Urinary bladder (tissue), 4 donors: ENCODE results near the gene TMCO5A. TPM values are rescaled to one million over a fixed set of nuclear protein-coding genes. Genes with fewer than 3 reads are reported as not detected.
"Not testable (repeated sequence)": the region's sequence is repeated elsewhere in the genome, so short reads cannot be mapped to it uniquely, and the experiment has no call there.

ENCODE experiments used
- DNase-seq: peaks from one replicate; pipeline ENCODE4 v3.0.0-alpha.2; 2015; ENCODE audit errors: extremely low spot score
- H3K27ac ChIP-seq: one replicate; pipeline ENCODE4 v1.5.1; 2013; ENCODE audit warnings: low read depth, mild to moderate bottlenecking, moderate library complexity
- H3K36me3 ChIP-seq: one replicate; pipeline ENCODE4 v1.6.1; 2013; ENCODE audit warnings: mild to moderate bottlenecking, moderate library complexity; ENCODE audit not compliant: insufficient read depth
- H3K4me1 ChIP-seq: one replicate; pipeline ENCODE4 v1.6.1; 2013; ENCODE audit warnings: mild to moderate bottlenecking, moderate library complexity; ENCODE audit not compliant: insufficient read depth
- H3K4me3 ChIP-seq: one replicate; pipeline ENCODE4 v1.5.1; 2013; ENCODE audit warnings: low read depth, low read length
- WGBS: extraction: QIAGEN DNeasy Blood & Tissue Kit; methylation state at CpG from one replicate; pipeline ENCODE4 v1.1.7; 2013; 5-methylcytosine and 5-hydroxymethylcytosine counted together
- polyA plus RNA-seq: library from polyadenylated mRNA; stranded (reverse); fragments of 200-250 nt; gene quantifications from one replicate; pipeline ENCODE4 v1.2.3, GENCODE V29; 2013
- total RNA-seq: library from RNA; depleted of rRNA; stranded (reverse); fragments of >200 nt; gene quantifications from one replicate; pipeline ENCODE4 v1.2.3, GENCODE V29; 2014
- donor health status: healthy with polysubstance abuse.
- donor health status: healthy.

The TMCO5A gene
- total and polyA plus RNA-seq, 2 donors, result not detected

DNA sequence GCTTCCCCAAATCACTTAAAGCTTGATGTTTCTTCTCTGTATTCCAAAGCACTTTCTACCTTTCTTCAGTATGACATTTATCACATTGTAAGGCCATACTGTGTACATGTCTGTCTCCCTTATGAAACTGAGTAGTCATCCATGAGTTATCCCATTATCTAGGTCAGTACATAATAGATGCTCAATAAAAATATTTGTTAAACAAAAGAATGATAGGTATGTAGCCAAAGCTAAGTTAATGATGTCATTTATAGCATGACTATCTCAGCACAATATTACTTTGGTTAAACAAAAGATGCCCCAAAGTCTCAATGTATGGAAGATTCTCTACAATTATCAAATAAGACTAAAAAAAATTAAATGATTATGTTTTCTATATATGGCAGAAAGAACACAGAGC lies 3.1 kb upstream of the TMCO5A start:
- Histone ChIP-seq H3K4me3 (no peak overlapping the region), H3K27ac (no peak overlapping the region), H3K36me3 (no peaks in the 10 kb centered on the region), H3K4me1 (no peaks in the 10 kb centered on the region)
- DNase-seq, result no peak

DNA sequence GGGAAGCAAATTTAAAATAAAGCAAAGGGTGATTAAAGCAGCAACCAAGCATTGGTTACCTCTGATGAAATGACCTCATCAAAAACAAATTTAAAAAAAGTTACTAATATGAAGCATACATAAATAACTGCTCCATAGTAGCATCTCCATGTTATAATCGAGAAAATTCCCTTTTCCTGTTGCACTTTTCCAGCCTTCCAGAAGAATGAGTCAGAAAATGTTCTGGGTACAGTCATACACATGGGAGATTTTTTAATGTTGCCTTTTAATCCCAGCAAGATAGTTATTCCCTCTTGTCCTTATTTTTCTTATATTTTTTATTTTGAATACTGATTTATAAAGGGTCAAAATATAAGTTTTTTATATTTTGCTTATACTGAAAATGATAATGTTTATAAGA lies 2.6 kb upstream of the TMCO5A start:
- Histone ChIP-seq H3K4me1 (no peaks in the 10 kb centered on the region), H3K4me3 (no peak overlapping the region), H3K36me3 (no peaks in the 10 kb centered on the region), H3K27ac (no peak overlapping the region)
- 43% methylated on average over 1 of the region's 1 CpG for WGBS
- no peak for DNase-seq

DNA sequence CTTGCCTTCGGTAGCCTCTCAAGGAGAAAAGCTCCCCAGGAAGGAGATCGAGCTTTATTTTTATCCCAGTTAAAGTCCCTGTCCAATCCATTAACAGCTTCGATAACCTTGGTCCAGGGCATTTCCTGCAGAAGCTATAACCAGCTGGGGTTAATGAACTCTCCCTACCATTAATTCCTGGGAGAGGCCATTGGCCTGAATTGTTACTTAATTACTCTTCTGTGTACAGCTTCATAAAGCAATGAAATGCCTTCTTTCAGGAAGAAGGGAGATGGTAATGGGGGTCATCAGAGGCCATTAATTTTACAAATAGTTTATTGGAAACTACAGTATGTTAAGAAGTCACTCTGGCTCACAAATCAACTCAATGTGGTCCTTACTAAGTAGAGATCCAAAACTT lies 1.9 kb upstream of the TMCO5A start:
- no peak for DNase-seq
- no peaks in the 10 kb centered on the region for H3K4me1 ChIP-seq
- 59% methylated on average over 3 of the region's 3 CpGs for WGBS
- H3K27ac ChIP-seq, result no peak overlapping the region
- H3K36me3 ChIP-seq, result no peaks in the 10 kb centered on the region
- no peak overlapping the region for H3K4me3 ChIP-seq

DNA sequence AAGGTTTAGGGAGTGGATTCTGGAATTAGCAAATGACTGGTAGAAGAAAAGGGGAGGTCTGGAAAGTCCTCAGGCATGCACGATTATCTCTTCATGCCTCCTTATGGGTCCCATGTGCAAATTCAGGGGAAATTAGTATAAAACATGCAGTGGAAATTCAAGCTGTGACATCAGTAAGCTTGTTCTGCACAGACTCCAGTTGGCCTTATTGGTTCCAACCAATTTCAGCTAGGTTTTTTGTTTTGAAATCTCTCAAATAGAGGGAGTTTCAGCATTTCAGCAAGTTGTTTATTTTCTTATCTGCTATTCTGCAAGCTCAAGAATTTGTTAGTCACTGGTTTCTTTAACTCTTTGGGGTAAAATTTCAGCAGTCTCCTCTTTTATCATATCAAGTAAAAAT lies 774 bp upstream of the TMCO5A start:
- WGBS, result 22% methylated on average over 1 of the region's 1 CpG
- H3K4me3 ChIP-seq, result no peak overlapping the region
- DNase-seq, result no peak
- H3K4me1 ChIP-seq, result no peaks in the 10 kb centered on the region
- no peak overlapping the region for H3K27ac ChIP-seq
- no peaks in the 10 kb centered on the region for H3K36me3 ChIP-seq

DNA sequence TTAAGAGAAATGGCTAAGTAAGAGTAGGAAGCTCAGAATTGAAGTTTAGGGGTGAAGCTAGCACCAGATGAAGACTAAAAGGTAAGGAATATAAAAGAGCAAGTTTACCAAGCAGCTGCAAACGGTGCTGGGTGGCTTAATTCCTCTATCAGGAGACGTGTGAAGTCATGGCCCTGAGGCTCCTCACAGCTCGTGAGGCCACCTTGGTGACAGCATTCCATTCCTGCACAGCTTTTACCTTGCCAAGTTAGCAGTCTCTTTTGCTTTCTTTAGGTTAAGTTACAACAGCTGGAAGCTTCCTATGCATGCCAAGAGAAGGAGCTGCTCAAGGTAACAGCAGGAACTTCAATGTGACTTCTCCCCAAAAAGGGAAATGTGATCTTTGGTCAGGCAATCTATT lies 6.4 kb downstream of the TMCO5A start:
- H3K36me3 ChIP-seq, result no peaks in the 10 kb centered on the region
- H3K4me1 ChIP-seq, result no peaks in the 10 kb centered on the region
- H3K4me3 ChIP-seq, result no peak overlapping the region
- WGBS, result 37% methylated on average over 3 of the region's 3 CpGs
- H3K27ac ChIP-seq, result no peak overlapping the region
- no peak for DNase-seq

DNA sequence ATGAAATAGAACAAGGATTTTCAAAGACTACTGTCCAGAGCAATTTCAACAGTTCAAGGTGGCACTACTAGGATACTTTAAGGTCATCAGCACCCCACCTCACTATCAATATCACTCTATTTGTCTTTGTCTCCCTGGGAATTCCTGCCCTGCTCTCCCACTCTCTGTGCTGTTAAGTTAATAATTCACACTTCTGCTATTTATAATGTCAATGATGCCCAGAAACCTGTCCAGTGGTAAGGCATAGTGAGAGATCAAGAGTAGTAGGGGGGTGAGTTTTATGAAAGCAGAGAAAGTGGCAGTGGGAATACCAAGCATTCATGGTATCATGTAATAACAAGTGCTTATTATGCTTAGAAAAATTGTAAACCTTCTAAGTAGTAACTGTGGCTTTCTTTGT lies 7.3 kb downstream of the TMCO5A start:
- H3K4me1 ChIP-seq, result no peaks in the 10 kb centered on the region
- H3K27ac ChIP-seq, result no peak overlapping the region
- no peak overlapping the region for H3K4me3 ChIP-seq
- H3K36me3 ChIP-seq, result no peaks in the 10 kb centered on the region
- DNase-seq, result no peak

DNA sequence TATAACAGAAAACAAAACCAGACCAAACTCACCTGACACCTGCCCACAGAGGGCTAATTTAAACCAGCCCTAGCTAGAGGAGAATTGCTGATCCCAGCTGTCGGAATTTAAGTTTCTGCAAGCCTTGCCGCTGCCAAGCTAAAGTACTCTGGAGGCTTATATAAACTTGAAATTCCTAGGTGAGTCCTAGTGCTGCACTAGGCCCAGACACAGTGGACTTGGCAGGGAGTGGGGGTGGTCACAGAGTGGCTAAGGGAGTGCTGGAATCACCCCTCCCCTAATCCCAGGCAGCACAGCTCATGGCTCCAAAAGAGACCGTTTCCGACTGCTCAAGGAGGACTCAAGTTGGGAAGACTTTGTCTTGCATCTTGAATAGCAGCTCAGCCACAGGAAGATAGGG lies 17.6 kb downstream of the TMCO5A start:
- Histone ChIP-seq H3K4me1 (no peaks in the 10 kb centered on the region), H3K4me3 (no peak overlapping the region), H3K27ac (no peak overlapping the region), H3K36me3 (no peaks in the 10 kb centered on the region)
- no peak for DNase-seq
- 67% methylated on average over 4 of the region's 4 CpGs for whole genome bisulfite sequencing

DNA sequence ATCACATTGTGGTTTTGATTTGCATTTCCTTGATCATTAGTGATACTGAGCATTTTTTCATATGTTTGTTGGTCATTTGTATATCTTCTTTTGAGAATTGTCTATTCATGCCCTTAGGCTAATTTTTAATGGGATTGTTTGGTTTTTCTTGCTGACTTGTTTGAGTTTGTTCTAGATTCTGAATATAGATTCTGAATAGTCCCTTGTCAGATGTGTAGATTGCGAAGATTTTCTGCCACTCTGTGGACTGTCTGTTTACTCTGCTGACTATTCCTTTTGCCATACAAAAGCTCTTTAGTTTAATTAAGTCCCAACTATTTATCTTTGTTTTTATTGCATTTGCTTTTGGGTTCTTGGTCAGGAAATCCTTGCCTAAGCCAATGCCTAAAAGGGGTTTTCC lies 26.3 kb downstream of the TMCO5A start:
- WGBS, result 68% methylated on average over 1 of the region's 1 CpG

DNA sequence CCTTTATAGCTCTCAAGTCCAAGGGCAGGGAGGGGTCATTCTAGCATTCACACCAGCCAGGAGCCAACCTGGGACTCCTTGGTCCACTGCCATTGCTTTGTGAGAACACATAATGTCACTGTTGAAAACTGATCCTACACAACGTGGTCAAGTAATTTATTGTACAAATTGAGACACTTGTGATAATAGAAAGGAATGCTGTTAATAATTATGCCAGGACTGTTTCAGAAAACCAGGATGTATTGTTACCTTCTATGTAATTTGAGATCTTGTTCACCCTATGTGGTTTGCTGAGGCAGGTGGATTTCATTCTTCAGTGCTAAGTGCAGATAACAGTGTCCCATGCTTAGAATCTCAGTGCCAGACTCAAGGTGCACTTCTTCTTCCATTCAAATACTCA lies 33.3 kb downstream of the TMCO5A start:
- no peaks in the 10 kb centered on the region for H3K4me1 ChIP-seq
- no peak overlapping the region for H3K27ac ChIP-seq
- H3K4me3 ChIP-seq, result no peak overlapping the region
- no peak for DNase-seq
- 49% methylated on average over 1 of the region's 1 CpG for WGBS
- no peaks in the 10 kb centered on the region for H3K36me3 ChIP-seq

More for the DNA sequence above, 26.3 kb downstream of the TMCO5A start:
- not testable (repeated sequence) for H3K27ac ChIP-seq, DNase-seq, H3K4me3 ChIP-seq, H3K36me3 ChIP-seq, H3K4me1 ChIP-seq

DNA sequence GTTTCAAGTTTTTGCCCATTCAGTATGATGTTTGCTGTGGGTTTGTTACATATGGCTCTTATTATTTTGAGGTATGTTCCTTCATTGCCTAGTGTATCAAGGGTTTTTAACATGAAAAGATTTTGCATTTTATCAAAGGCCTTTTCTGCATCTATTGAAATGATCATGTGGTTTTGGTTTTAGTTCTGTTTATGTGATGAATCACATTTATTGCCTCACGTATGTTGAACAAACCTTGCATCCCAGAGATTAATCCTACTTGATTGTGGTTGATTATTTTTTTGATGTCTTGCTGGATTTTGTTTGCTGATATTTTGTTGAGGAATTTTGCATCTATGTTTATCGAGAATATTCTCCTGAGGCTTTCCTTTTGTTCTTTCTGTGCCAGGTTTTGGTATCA lies 39.4 kb downstream of the TMCO5A start:
- H3K27ac ChIP-seq, result no peak overlapping the region
- WGBS, result 60% methylated on average over 2 of the region's 2 CpGs
- H3K4me3 ChIP-seq, result no peak overlapping the region
- no peaks in the 10 kb centered on the region for H3K36me3 ChIP-seq
- no peaks in the 10 kb centered on the region for H3K4me1 ChIP-seq
- no peak for DNase-seq

DNA sequence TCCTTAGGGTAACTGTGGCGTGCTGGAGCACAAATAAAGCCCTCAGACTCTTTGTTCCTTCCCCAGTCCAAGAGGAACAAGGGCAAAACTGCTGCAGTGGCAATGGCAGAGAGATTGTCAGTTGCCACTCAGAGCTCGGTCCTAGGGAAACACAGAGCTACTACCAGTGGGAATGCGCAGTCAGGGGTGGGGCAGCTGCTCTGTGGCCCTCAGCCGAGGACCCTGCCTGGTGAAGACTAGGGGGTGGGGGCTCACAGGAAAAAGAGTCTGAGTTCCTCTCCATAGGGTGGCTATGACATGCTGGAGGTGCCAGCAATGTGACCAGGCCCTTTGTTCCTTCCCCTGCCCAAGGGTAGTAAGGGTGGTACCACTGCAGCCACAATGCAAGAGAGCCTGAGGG lies 43.8 kb downstream of the TMCO5A start:
- no peak for DNase-seq
- no peak overlapping the region for H3K27ac ChIP-seq
- no peaks in the 10 kb centered on the region for H3K4me1 ChIP-seq
- no peak overlapping the region for H3K4me3 ChIP-seq
- no peaks in the 10 kb centered on the region for H3K36me3 ChIP-seq
- 97% methylated on average over 4 of the region's 4 CpGs for WGBS

DNA sequence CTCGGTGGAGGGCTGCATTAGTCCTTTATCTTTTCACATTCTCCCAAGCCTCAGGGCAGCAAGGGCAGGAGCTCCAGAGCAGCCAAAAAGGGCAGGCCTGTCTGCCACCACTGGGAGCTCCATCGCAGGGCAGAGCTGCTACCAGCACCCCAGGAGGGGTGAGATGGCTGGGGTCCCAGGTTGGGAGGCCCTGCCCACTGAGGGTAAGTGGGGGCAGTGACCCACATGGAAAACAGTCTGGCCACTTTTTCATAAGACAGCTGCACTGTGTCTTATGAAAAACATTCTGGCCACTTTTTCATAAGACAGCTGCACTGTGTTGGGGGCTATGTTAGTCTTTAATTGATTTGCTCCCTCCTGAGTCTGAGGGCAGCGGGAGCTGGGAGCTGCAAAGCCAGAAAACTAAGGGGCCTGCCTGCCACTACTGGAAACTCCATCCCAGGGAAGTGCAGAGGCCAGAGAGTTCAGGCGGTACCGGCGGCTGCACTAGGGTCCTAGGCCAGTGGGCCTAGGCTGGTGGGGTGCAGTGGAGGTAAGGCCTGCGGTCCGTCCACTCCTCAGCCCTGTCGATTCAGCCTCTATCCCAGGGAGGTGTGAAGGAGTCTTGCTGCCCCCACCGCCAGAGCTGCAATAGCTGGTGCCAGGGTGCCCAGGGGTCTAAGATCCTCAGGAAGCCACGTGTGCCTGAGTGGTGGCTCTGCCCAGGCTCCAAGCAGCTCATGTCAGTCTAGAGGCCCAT lies 45.4 kb downstream of the TMCO5A start:
- no peak for DNase-seq
- H3K36me3 ChIP-seq, result no peaks in the 10 kb centered on the region
- H3K27ac ChIP-seq, result no peak overlapping the region
- H3K4me3 ChIP-seq, result no peak overlapping the region
- WGBS, result 70% methylated on average over 11 of the region's 11 CpGs
- no peaks in the 10 kb centered on the region for H3K4me1 ChIP-seq

DNA sequence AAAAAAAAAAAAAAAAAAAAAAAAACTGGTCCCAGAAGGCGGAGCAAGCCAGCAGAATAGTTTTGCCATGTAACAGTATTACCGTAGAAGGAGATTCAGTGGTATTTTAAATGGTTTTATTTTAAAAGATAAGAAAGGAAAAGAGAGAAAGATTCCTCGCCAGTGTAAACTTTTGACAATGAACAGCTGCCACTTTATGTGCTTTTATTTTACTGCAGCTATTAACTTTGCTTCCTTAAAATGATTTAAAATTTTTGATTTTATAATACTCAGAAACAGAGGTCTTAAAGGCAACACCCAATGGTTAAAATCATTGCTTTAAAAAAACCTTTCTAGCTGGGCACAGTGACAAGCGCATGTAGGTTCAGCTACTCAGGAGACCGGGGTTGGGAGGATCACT lies 46.8 kb downstream of the TMCO5A start:
- H3K36me3 ChIP-seq, result no peaks in the 10 kb centered on the region
- H3K27ac ChIP-seq, result no peak overlapping the region
- DNase-seq, result no peak
- no peak overlapping the region for H3K4me3 ChIP-seq
- no peaks in the 10 kb centered on the region for H3K4me1 ChIP-seq
- 45% methylated on average over 5 of the region's 5 CpGs for WGBS

DNA sequence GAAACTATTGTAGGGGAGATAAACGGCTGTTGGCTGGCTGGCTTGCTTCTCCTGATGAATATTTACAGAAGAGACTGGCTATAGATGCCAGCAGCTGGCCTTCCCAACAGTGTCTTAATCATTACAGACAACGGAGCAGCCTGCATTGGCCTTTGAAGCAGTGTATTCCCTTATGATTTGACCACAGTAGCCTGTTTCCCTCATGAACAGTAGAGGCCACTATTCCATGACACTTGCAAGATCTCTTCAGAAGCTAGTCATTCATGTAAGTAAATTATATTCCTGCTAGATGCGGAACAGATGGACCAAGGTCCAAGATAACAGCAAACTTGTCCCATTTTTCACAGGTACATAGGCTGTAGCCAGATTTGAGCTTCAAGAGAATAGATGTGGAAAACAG lies 47.3 kb downstream of the TMCO5A start:
- 19% methylated on average over 3 of the region's 3 CpGs for WGBS
- Histone ChIP-seq H3K4me1 (no peaks in the 10 kb centered on the region), H3K27ac (no peak overlapping the region), H3K4me3 (no peak overlapping the region), H3K36me3 (no peaks in the 10 kb centered on the region)
- no peak for DNase-seq

DNA sequence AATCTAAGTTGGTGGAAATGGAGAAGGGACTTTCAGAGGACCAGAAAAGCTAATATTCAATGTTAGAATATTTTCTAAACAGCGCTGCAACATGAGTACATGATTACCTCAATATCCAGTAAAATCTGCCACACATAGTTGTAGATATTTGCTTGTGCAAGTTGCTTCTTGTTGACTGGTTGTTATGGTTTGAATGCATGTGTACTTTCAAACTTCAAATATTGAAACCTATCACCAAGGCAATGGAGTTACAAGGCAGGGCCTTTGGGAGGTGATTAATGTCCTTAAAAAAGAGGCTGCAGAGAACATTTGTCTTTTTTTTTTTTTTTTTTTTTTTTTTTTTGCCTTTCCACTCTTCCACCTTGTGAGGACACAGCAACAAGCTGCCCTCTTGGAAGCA lies 49.9 kb downstream of the TMCO5A start:
- Histone ChIP-seq H3K36me3 (no peaks in the 10 kb centered on the region), H3K4me3 (no peak overlapping the region), H3K27ac (no peak overlapping the region), H3K4me1 (no peaks in the 10 kb centered on the region)
- WGBS, result 86% methylated on average over 1 of the region's 1 CpG
- no peak for DNase-seq
